Spleen (tissue), 11 donors: Measurements from ENCODE around the gene ARF1. TPM values are rescaled to one million over a fixed set of nuclear protein-coding genes. Genes with fewer than 3 reads are reported as not detected.

ENCODE experiments used
- DNase-seq: peaks from one replicate; pipeline ENCODE4 v3.0.0-alpha.2; 2020
- H3K27ac ChIP-seq, 8 donors: fragments of 200-600 bp; sonication (generic) in 7 of 8; 1 replicate in 4 of 8; 2 replicates in 4 of 8; pipeline versions ENCODE4 v1.5.0 to v1.8.0; 2016 to 2021; ENCODE audit warnings: inconsistent platforms in 4 of 8, mild to moderate bottlenecking in 4 of 8, moderate library complexity in 1 of 8
- H3K27me3 ChIP-seq, 7 donors: fragments of 200-600 bp; sonication (generic) in 6 of 7; replicated peaks in 1 of 7; 1 replicate in 4 of 7; 2 replicates in 3 of 7; pipeline versions ENCODE4 v1.5.0 to v1.8.0; 2016 to 2021; ENCODE audit warnings: inconsistent platforms in 3 of 7, mild to moderate bottlenecking in 1 of 7
- H3K36me3 ChIP-seq, 6 donors: fragments of 200-600 bp; sonication (generic) in 5 of 6; 1 replicate in 4 of 6; 2 replicates in 2 of 6; pipeline versions ENCODE4 v1.5.0 to v1.8.0; 2016 to 2021; ENCODE audit warnings: inconsistent platforms in 2 of 6
- H3K4me1 ChIP-seq, 6 donors: fragments of 200-600 bp; sonication (generic) in 5 of 6; 1 replicate in 3 of 6; 2 replicates in 3 of 6; pipeline versions ENCODE4 v1.5.0 to v1.8.0; 2016 to 2021; ENCODE audit warnings: inconsistent platforms in 3 of 6
- H3K4me3 ChIP-seq, 8 donors: fragments of 200-600 bp; sonication (generic) in 7 of 8; 1 replicate in 4 of 8; 2 replicates in 4 of 8; pipeline versions ENCODE4 v1.5.0 to v1.8.0; 2016 to 2021; ENCODE audit warnings: inconsistent platforms in 4 of 8, mild to moderate bottlenecking in 4 of 8, moderate library complexity in 2 of 8
- H3K9me3 ChIP-seq, 8 donors: fragments of 200-600 bp; sonication (generic) in 7 of 8; 1 replicate in 4 of 8; 2 replicates in 4 of 8; pipeline versions ENCODE4 v1.5.0 to v1.8.0; 2016 to 2021; ENCODE audit warnings: inconsistent platforms in 4 of 8
- CTCF ChIP-seq, 11 experiments: fragments of 200-600 bp in 7 of 11; fragments of 450-650 bp in 4 of 11; sonication (generic) in 4 of 11; IDR thresholded peaks in 8 of 11; conservative IDR thresholded peaks in 3 of 11; 1 replicate in 7 of 11; 2 replicates in 4 of 11; pipeline versions ENCODE4 v1.4.0 to v1.8.0; 2016 to 2021; ENCODE audit warnings: antibody characterized with exemption in 11 of 11, inconsistent platforms in 4 of 11, mild to moderate bottlenecking in 1 of 11
- POLR2A ChIP-seq, 3 donors: fragments of 450-650 bp; IDR thresholded peaks; one replicate each; pipeline ENCODE4 v1.5.1; 2017; ENCODE audit warnings: antibody characterized with exemption in 3 of 3, mild to moderate bottlenecking in 1 of 3
- POLR2AphosphoS5 ChIP-seq, 3 donors: sonication (generic); formaldehyde crosslinking; IDR thresholded peaks; one replicate each; pipeline ENCODE4 v1.5.1; 2017; ENCODE audit warnings: antibody characterized with exemption in 3 of 3
- WGBS, 5 donors: extraction: QIAGEN DNeasy Blood & Tissue Kit in 3 of 5; methylation state at CpG; one replicate each; pipeline versions ENCODE4 v1.1.5 to v1.1.7; 2013 to 2018; 5-methylcytosine and 5-hydroxymethylcytosine counted together
- intact Hi-C: fragments of 100-400 bp; cut with DNase I; formaldehyde crosslinking; loops from one replicate; pipeline ENCODE4 v1.15.0; 2023; ENCODE audit warnings: low total_unique reads
- polyA plus RNA-seq, 3 donors: library from polyadenylated mRNA; stranded (reverse); fragments of 200-250 nt; gene quantifications; one replicate each; pipeline ENCODE4 v1.2.1, GENCODE V29; 2013
- total RNA-seq, 7 donors: library from RNA; depleted of rRNA in 3 of 7; stranded (reverse); fragments of >200 nt in 3 of 7; fragmentation: NEBNext Ultra II Directional in 4 of 7; extraction: Animal tissue kit (Norgen Biotek cat#: 25700) in 4 of 7; gene quantifications; one replicate each; pipeline versions ENCODE4 v1.1.0 to v1.2.1, GENCODE V29; 2016 to 2021
- donor health status: healthy with polysubstance abuse.
- donor health status: DM: no; HTN: no; CAD: no; lungs with moderate emphysema.
- donor health status: DM: no; HTN: no; CAD: no.
- donor health status: Bipolar disorder and iron deficiency.
- donor health status: healthy.
- donor health status: DM: no; HTN: no; CAD: no.
- donor health status: DM: yes; HTN: yes; CAD: no.

ARF1 gene
- total and polyA plus RNA-seq, 10 donors: 150 to 387 (median 324) TPM

DNA sequence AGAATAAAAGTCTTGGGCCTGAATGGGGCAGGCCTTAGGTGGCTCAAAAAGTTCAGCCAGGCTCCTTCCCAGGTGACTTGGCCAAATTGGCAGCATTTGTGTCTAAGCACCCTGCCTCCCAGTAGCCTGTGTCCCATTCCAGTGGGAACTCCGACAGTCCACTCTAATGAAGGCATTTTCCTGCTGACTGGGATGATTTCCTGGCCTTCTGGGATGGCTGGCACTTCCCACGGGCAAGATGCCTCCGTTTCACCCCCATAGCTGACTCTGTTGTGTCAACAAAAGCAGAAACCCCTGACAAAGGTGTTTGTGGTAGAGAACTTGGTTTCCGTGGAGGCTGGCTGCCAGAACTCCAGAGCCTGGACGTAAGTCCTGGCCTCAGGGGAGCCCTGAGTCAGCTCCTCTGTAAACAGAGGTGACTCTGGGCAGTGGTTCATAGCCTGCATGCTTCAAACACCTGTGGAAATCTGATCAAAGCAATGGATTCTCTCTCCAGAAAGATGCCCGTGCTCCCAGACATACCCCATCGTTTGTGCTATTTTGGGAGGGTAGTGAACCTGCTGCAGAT is 39.1 kb upstream of the ARF1 start:
- no peak for DNase-seq
- H3K27ac ChIP-seq: no peak overlapping the region
- H3K27me3 ChIP-seq: peaks cover 0 to 36% (median 14%) of the 10 kb centered on the region in 7 donors
- peaks cover 0 to under 1% (median 0%) of the 10 kb centered on the region in 6 donors for H3K4me1 ChIP-seq
- TF ChIP-seq CTCF (IDR thresholded peaks at IDR 0.05 in 8 of 11, conservative IDR thresholded peaks at IDR 0.05 in 3 of 11) (no peak), POLR2AphosphoS5 (IDR thresholded peaks at IDR 0.05) (no peak), POLR2A (IDR thresholded peaks at IDR 0.05) (no peak)
- no peaks in the 10 kb centered on the region for H3K36me3 ChIP-seq
- WGBS, 5 donors: 41 to 73% (median 60%) methylated on average over 6 to 7 of the region's 7 CpGs
- no peak overlapping the region for H3K4me3 ChIP-seq
- no peaks in the 10 kb centered on the region for H3K9me3 ChIP-seq
- intact Hi-C loops: no loop called here

- WGBS, 5 donors: 53 to 88% (median 76%) methylated on average over 3 of the region's 3 CpGs
- no peak for TF ChIP-seq POLR2A (IDR thresholded peaks at IDR 0.05)
- no peak for TF ChIP-seq POLR2AphosphoS5 (IDR thresholded peaks at IDR 0.05)
- TF ChIP-seq CTCF (IDR thresholded peaks at IDR 0.05 in 8 of 11, conservative IDR thresholded peaks at IDR 0.05 in 3 of 11): no peak
- no peaks in the 10 kb centered on the region for H3K4me1 ChIP-seq
- H3K27ac ChIP-seq: no peak overlapping the region
- peaks cover 0 to 34% (median 0%) of the 10 kb centered on the region in 7 donors for H3K27me3 ChIP-seq
- H3K36me3 ChIP-seq: no peaks in the 10 kb centered on the region
- DNase-seq: no peak
- H3K4me3 ChIP-seq: no peak overlapping the region
- H3K9me3 ChIP-seq: no peaks in the 10 kb centered on the region
- intact Hi-C loops: no loop called here
Measured at GRCh38 chr1:228044961-228045360, 37.5 kb upstream of the ARF1 start.

- H3K27ac ChIP-seq: no peak overlapping the region
Measured at GRCh38 chr1:228045405-228045804, 37.1 kb upstream of the ARF1 start.

More at GRCh38 chr1:228045405-228045804, 37.1 kb upstream of the ARF1 start:
- 65 to 77% (median 72%) methylated on average over 7 of the region's 7 CpGs for WGBS, 5 donors
- Histone ChIP-seq H3K4me1 (no peaks in the 10 kb centered on the region), H3K9me3 (no peaks in the 10 kb centered on the region), H3K36me3 (no peaks in the 10 kb centered on the region), H3K4me3 (no peak overlapping the region), H3K27me3 (peaks cover 0 to 34% (median 0%) of the 10 kb centered on the region in 7 donors)
- no peak for TF ChIP-seq POLR2A (IDR thresholded peaks at IDR 0.05)
- TF ChIP-seq POLR2AphosphoS5 (IDR thresholded peaks at IDR 0.05): no peak
- TF ChIP-seq CTCF (IDR thresholded peaks at IDR 0.05 in 8 of 11, conservative IDR thresholded peaks at IDR 0.05 in 3 of 11): no peak
- DNase-seq: peak; percentile 49
- intact Hi-C loops: no loop called here
